CD8-positive, alpha-beta memory T cell (primary cell): ENCODE measurements around the gene CARTPT. TPM values are rescaled to one million over a fixed set of nuclear protein-coding genes. Genes with fewer than 3 reads are reported as not detected.

Experiments
- polyA plus RNA-seq: library from polyadenylated mRNA; unstranded; fragments of 300-500 nt; fragmentation: Illumina TruSeq; gene quantifications from one replicate; pipeline ENCODE4 v1.2.3, GENCODE V29; 2021
- total RNA-seq, 2 experiments: library from RNA; stranded (reverse); gene quantifications; one replicate each; pipeline ENCODE4 v1.2.3, GENCODE V29; 2021

The CARTPT gene
- total and polyA plus RNA-seq, 3 experiments from 2014 or later: not detected

Other genes with a start within 250 kb of the CARTPT start
- gene MCCC2, start 131.9 kb upstream of the CARTPT start, total RNA-seq: 10 to 100 TPM; 62.8 to 63.8 TPM
- gene MCCC2, start 131.9 kb upstream of the CARTPT start, polyA plus RNA-seq: 26.0 TPM